ENCODE measurements around the gene NAA25.

DNA sequence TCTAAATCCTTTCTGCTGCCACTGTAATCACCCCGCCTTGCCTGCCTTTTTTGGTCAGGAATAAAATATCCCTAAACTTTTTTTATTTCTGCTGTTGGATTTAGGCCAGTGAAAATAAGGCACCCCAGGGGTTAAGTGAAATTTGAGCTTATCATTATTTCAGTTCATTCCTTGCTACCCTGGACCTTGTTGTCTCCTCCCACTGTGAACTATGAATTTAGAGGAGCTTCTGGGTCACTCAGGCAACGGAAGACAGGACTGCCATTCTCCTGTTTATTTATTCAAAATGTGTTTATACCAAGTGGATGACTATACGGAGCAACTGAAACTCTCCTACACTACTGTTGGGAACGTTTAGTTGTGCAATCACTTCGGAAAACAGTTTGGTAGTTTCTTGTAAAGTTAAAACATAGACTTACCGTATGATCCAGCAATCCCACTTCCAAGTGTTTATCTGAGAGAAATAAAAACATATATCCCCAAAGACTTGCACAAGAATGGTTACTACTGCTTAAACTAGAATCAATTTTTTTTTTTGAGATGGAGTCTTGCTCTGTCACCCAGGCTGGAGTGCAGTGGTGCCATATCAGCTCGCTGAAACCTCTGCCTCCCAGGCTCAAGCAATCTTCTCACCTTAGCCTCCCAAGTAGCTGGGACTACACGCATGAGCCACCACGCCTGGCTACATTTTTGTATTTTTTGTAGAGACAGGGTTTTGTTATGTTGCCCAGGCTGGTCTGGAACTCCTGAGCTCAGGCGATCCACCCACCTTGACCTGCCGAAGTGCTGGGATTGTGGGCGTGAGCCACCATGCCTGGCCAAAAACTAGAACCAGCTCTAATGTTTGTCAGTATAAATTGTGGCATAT is 14.5 kb upstream of the NAA25 start:
- TF ChIP-seq, protein P1, sequence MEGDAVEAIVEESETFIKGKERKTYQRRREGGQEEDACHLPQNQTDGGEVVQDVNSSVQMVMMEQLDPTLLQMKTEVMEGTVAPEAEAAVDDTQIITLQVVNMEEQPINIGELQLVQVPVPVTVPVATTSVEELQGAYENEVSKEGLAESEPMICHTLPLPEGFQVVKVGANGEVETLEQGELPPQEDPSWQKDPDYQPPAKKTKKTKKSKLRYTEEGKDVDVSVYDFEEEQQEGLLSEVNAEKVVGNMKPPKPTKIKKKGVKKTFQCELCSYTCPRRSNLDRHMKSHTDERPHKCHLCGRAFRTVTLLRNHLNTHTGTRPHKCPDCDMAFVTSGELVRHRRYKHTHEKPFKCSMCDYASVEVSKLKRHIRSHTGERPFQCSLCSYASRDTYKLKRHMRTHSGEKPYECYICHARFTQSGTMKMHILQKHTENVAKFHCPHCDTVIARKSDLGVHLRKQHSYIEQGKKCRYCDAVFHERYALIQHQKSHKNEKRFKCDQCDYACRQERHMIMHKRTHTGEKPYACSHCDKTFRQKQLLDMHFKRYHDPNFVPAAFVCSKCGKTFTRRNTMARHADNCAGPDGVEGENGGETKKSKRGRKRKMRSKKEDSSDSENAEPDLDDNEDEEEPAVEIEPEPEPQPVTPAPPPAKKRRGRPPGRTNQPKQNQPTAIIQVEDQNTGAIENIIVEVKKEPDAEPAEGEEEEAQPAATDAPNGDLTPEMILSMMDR (IDR thresholded peaks at IDR 0.05; ENCODE audit: borderline replicate concordance, extremely low read depth, low read length, poor library complexity, severe bottlenecking): no peak
- TF ChIP-seq EZH2 (IDR thresholded peaks at IDR 0.05; ENCODE audit: borderline replicate concordance, low read depth, low read length, severe bottlenecking): no peak

All from DND-41 (cell line).